Measurements from ENCODE around the gene DDX46. TPM values are rescaled to one million over a fixed set of nuclear protein-coding genes. Genes with fewer than 3 reads are reported as not detected.

The DDX46 gene
- total and polyA plus RNA-seq, 3 donors from 2014 or later, result 22.4 to 59.5 (median 53.0) TPM

GRCh38 chr5:134817006-134817405, 58.4 kb downstream of the DDX46 start:
- 93% methylated on average over 4 of the region's 4 CpGs for WGBS, 2 donors
- no peak for TF ChIP-seq POLR2A (IDR thresholded peaks at IDR 0.05)
- TF ChIP-seq CTCF (IDR thresholded peaks at IDR 0.05), result no peak
- no peak overlapping the region for H3K4me3 ChIP-seq
- no peaks in the 10 kb centered on the region for H3K9me3 ChIP-seq
- no peaks in the 10 kb centered on the region for H3K4me1 ChIP-seq
- no peaks in the 10 kb centered on the region for H3K27me3 ChIP-seq
- no peak overlapping the region for H3K27ac ChIP-seq
- intact Hi-C loops (cut with DNase I; ENCODE audit: low total_unique reads), result no loop called here
- DNase-seq, result no peak
- no peaks in the 10 kb centered on the region for H3K36me3 ChIP-seq (ENCODE audit: low read depth, missing control alignments)

GRCh38 chr5:134818776-134819175, 60.2 kb downstream of the DDX46 start:
- Histone ChIP-seq H3K4me1 (no peaks in the 10 kb centered on the region), H3K27ac (no peak overlapping the region), H3K4me3 (no peak overlapping the region), H3K9me3 (no peaks in the 10 kb centered on the region), H3K27me3 (no peaks in the 10 kb centered on the region), H3K36me3 (ENCODE audit: low read depth, missing control alignments) (no peaks in the 10 kb centered on the region)
- intact Hi-C loops (cut with DNase I; ENCODE audit: low total_unique reads), result no loop called here
- DNase-seq, result no peak
- 79 to 88% methylated on average over 4 of the region's 4 CpGs for WGBS, 2 donors
- TF ChIP-seq CTCF (IDR thresholded peaks at IDR 0.05) (no peak), POLR2A (IDR thresholded peaks at IDR 0.05) (no peak)

GRCh38 chr5:134819407-134819963, 60.9 kb downstream of the DDX46 start:
- H3K27ac ChIP-seq, result no peak overlapping the region
- no peaks in the 10 kb centered on the region for H3K4me1 ChIP-seq
- DNase-seq, result no peak
- no peak overlapping the region for H3K4me3 ChIP-seq
- TF ChIP-seq POLR2A (IDR thresholded peaks at IDR 0.05) (no peak), CTCF (IDR thresholded peaks at IDR 0.05) (no peak)
- intact Hi-C loops (cut with DNase I; ENCODE audit: low total_unique reads), result no loop called here
- WGBS, 2 donors, result 83 to 86% methylated on average over 4 of the region's 4 CpGs
- H3K36me3 ChIP-seq (ENCODE audit: low read depth, missing control alignments), result no peaks in the 10 kb centered on the region
- no peaks in the 10 kb centered on the region for H3K9me3 ChIP-seq
- no peaks in the 10 kb centered on the region for H3K27me3 ChIP-seq

GRCh38 chr5:134821841-134822240, 63.3 kb downstream of the DDX46 start:
- no peaks in the 10 kb centered on the region for H3K36me3 ChIP-seq (ENCODE audit: low read depth, missing control alignments)
- intact Hi-C loops (cut with DNase I; ENCODE audit: low total_unique reads), result no loop called here

More at GRCh38 chr5:134821841-134822240, 63.3 kb downstream of the DDX46 start:
- no peak for DNase-seq
- TF ChIP-seq POLR2A (IDR thresholded peaks at IDR 0.05) (no peak), CTCF (IDR thresholded peaks at IDR 0.05) (no peak)
- no peaks in the 10 kb centered on the region for H3K27me3 ChIP-seq
- no peak overlapping the region for H3K27ac ChIP-seq
- no peaks in the 10 kb centered on the region for H3K4me1 ChIP-seq
- no peaks in the 10 kb centered on the region for H3K9me3 ChIP-seq
- H3K4me3 ChIP-seq, result no peak overlapping the region
- WGBS, 2 donors, result 84 to 88% methylated on average over 7 of the region's 7 CpGs

All from testis (tissue), 3 donors.